ENCODE data around the gene COPS7B.

DNA sequence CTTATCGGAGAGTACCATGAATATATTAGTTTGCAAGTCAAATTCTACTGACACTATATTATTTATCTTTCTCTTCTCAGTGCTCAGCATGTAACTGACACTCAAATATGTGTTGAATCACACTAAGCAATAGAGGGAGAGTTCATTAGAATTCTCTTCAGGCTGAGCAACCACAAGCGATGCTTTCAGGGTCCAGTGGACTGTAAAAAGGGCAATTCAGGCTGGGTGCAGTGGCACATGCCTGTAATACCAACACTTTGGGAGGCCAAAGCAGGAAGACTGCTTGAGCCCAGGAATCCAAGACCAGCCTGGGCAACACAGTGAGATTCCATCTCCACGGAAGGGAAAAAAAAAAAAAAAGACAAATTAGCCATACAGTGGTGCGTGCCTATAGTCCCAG lies 21.5 kb upstream of the COPS7B start:
- TF ChIP-seq CTCF (IDR thresholded peaks at IDR 0.05) (no peak), SREBF2 (IDR thresholded peaks at IDR 0.05) (no peak), MAFK (IDR thresholded peaks at IDR 0.05; ENCODE audit: partially characterized antibody) (no peak), KDM5A (IDR thresholded peaks at IDR 0.05) (no peak)
- TF ChIP-seq, protein P1, sequence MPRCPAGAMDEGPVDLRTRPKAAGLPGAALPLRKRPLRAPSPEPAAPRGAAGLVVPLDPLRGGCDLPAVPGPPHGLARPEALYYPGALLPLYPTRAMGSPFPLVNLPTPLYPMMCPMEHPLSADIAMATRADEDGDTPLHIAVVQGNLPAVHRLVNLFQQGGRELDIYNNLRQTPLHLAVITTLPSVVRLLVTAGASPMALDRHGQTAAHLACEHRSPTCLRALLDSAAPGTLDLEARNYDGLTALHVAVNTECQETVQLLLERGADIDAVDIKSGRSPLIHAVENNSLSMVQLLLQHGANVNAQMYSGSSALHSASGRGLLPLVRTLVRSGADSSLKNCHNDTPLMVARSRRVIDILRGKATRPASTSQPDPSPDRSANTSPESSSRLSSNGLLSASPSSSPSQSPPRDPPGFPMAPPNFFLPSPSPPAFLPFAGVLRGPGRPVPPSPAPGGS (IDR thresholded peaks at IDR 0.05) = no peak

All from A549 (cell line).